HG02610 (cell line): ENCODE data around the gene PHKB.
A peak's percentile ranks its signal among the peaks of the same experiment; 100 is the strongest.
"Not testable (repeated sequence)": the region's sequence is repeated elsewhere in the genome, so short reads cannot be mapped to it uniquely, and the experiment has no call there.

ENCODE experiments used
- ATAC-seq: cut with Tn5 transposase; IDR thresholded peaks from one replicate; pipeline ENCODE4 v1.9.1; 2021; ENCODE audit warnings: mild to moderate bottlenecking, moderate library complexity; ENCODE audit not compliant: unreplicated experiment

Gene PHKB

DNA sequence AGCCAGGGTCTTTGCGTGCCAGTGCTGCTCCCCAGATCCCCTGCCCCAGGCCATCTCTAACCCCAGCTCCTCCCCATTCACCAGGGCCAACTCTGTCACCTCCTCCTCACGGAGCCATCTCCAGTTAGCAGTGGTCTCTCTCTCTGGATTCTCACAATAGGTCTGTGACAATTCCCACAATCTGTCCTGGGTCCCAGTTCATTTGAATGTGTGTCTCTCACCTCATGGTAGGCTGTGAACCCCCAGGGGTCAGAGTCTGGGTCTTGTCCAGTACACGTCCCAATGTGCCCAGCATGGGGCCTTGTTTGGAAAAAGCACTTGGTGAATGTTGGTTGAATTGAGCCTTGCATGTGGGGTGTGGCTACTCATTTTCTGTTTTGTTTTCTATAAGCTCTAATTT, 205.3 kb downstream of the PHKB start:
- ATAC-seq = no peak

DNA sequence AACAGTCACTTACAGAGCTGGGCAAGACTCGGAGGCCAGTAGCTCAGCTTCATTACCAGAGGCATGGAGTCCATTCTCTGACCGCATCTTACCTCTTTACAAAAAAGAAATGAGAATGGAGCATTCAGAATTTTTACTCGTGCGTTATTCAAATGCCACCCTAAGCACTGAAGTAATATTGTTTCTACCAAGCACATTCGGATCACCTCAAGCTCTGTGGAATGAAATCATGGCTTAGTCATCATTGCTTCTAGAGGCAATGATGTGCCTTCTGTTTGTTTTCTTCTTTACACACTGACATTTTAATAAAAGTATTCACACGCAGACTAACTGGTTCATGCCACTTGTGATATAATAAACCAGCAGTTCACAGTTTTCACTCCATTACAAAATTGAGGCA, 206.8 kb downstream of the PHKB start:
- ATAC-seq = no peak

DNA sequence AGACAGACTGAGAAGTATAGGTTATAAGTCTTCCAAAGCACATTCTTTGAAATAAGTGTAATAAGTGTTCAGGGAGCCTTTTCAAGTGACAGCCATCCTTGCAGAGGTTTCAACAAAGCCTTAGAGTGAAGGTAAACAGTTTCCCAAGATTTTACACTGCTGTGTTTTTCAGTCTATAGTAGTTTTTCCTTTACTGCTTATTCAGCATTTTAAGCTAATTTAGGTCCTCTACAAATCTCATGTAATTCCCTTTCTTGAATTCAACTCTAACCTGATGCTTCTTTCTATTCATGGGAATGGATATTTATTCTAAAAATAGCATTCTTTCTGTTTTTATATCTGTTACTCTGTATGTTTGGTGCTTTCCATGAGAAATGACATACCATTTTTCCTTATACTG, 211.3 kb downstream of the PHKB start:
- no peak for ATAC-seq

DNA sequence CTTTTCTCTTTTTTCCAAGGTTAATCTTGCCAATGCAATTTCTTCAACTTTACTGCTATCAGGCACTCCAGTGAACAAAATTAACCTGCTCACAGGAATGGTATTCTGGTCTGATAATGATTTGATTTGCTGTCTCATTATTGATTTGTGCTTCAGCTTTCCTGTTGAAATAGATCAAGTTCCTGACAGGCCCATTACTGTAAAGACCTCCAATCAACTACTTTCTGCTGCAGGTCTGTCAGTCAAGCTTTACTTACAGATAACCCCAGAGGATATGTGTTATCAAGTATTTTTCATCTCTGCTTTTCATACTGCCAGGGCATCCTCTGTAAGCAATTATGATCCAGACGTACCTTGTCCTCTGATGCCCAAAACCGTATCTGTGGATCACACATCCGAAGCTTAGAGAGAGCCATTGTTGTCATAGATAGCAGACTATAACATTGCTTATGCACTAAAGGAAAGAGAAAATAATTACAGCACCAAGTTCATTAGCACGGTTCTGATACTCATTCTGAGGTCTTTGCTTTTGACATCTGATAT, 215.6 kb downstream of the PHKB start:
- no peak for ATAC-seq

DNA sequence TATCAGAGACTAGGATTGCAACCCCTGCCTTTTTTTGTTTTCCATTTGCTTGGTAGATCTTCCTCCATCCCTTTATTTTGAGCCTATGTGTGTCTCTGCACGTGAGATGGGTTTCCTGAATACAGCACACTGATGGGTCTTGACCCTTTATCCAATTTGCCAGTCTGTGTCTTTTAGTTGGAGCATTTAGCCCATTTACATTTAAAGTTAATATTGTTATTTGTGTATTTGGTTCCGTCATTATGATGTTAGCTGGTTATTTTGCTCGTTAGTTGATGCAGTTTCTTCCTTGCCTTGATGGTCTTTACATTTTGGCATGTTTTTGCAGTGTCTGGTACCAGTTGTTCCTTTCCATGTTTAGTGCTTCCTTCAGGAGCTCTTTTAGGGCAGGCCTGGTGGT, 220.4 kb downstream of the PHKB start:
- not testable (repeated sequence) for ATAC-seq

DNA sequence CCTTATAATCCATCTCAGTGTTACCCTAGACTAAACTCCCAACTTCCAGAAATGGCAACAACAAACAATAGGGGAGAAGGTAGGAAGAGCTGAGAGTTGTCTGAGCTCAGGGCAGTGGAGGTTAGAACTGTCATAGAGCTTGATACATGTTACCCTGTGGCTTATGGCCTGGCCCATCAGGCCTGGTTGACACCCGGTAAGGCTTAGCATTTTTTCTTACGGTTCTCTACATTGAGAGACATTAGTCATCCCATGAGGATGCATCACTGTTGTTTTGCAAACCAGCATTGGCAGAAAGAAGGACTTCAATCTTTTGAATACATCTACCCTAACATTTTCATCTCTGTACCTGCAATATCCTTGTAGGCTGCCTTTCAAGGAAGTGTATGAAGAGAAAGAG, 226.6 kb downstream of the PHKB start:
- no peak for ATAC-seq

DNA sequence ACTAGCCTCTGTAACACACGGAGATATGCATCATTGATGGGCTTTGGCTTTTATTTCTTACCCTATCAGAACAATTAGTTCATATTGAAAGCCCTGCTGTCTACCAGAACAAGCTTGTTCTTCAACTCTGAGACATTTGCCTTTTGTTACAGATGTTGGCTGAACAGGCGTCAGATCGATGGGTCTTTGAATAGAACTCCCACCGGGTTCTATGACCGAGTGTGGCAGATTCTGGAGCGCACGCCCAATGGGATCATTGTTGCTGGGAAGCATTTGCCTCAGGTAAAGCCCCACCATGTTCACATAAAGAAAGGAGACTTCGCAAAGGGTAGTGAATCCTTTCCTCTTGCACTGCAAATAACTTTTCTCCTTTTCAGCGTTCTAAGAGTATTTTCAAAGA, 232.1 kb downstream of the PHKB start:
- no peak for ATAC-seq

DNA sequence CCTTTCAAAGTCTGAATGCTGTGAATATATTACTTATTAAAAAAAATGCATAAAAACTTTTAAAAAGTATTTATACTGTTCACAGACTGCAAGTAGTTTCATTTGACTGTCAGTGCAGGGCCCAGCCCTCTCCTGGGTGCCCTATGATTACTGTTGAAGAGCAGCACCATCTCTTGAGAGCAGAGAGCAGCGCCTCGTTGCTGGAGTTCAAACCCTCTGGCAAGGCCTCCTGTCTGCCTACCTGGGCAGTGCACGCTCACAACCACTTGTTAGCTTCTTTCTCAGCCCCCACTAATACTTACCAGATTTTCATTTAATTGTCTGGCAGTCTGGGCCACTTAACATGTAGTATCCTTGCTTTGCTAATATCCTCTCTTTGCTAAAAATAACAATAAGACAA, 233.4 kb downstream of the PHKB start:
- no peak for ATAC-seq

DNA sequence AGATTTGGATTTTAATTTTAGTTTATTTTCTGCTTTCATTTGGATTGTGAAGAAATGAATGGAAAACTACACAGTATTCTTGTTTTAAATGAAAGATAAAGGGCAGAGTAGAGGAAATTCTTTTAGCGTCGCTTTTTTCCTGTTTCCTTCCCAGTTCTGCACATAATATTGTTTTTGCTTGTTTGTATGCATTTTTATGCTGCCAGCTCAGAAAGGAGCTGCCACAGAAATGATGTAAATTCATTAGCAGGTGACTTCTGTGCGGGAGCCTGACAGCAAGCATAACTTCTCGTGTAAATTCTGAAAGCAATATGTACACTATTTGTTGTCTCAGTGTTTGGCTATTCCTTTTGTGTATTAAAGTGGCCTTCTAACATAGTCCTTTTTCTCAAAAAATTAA, 234.6 kb downstream of the PHKB start:
- ATAC-seq = no peak

DNA sequence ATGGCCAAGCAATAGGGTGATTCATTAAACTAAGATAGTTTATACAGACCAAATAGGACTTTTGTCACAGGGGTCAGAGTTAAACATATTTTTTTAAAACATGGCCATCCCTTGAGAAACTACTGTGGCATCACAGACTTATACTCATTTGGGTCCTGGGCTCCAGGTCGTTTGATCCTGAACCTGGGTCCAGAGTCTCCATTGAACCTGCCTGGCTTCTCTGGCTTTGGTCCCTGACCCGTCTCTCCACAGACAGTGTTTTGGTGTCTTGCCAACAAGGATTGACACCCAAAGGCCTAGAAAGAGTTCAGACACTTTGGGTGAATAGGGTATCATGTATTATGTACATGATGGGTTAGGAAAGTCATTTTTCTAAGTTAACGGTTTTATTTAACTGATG, 236.7 kb downstream of the PHKB start:
- ATAC-seq = no peak

DNA sequence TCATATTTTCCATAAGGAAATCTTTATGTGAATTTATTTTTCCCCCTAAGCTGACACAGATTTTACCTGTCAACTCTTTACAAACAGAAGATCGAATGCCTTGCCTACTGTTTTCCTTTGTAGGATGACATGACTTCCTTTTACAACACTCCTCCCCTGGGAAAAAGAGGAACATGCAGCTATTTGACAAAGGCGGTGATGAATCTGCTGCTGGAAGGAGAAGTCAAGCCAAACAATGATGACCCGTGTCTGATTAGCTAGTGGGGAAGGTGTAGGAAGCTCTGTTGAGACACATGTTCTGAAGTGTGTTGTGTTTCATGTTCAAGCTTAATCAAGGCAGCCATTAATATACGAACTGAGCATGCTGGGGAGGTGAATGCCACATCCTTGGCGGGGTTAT, 238.0 kb downstream of the PHKB start:
- no peak for ATAC-seq

DNA sequence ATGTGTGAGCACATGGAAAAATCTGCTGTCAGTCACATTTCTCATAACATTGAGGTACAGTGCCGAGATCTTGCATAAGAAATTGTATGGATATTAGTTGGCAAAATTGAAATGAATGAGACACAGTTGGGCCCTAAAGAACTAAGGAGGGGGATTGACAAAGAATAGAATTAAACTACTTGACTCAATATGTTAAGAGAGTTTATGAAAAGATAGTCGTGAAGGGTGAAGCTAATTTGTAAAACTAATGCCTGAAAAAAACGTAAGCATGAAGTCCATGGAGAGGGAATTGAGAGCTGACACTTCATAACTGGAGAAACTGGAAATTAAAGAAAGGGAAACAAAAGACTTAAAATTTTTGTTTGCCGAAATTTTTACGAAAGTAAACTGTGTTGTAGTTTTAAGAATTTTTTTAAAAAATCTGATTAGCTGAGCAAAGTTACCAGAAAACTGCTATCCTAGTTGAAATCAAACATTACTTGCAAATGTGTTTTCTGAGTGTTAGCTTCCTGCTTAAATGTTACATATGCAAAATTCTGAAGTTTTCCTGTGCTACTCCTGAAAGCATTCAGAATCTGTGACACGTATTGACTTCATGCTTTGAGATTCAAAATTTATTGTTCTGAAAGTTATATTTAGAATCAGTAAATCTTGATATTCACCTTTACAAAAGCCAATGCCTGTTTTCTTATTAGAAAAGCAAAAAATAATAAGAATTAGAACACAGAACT, 239.9 kb downstream of the PHKB start:
- ATAC-seq = no peak

DNA sequence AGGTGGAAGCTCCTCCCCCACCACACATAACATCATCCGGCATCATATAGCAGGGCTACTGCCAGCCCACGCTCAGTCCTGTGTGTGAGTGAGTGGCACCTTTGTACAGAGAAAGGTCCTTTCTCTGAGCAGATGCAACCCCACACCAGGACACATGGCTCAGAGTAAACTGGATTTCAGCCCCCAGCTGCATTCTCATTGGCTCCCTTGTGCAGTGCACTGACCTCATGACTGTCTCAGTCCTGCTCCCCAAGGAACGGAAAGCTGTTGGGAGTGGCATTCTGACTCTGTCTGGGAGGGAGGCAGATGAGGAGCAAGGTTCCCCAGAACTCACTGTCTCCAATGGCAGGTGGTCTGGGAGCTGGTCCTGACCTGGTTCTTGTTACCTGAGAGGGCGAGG, 244.1 kb downstream of the PHKB start:
- no peak for ATAC-seq

DNA sequence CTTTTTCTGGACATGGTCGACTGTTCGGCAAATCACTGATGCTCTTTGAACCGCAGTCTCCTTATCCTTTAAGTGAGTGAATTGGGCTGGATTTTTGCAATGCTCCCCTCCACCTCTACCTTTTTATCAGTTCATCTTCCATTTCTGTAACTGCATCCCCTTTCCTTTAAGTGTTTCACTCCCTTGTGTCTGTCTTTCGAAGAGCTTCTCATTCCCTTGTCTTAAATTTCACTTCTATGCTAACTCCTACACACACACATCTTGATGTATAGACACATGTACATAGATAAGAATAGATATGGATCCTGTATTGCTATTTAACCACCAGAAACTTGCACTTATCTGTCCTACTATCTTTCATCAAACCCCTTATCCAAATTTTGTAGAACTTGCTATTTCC, 250.7 kb downstream of the PHKB start:
- no peak for ATAC-seq

DNA sequence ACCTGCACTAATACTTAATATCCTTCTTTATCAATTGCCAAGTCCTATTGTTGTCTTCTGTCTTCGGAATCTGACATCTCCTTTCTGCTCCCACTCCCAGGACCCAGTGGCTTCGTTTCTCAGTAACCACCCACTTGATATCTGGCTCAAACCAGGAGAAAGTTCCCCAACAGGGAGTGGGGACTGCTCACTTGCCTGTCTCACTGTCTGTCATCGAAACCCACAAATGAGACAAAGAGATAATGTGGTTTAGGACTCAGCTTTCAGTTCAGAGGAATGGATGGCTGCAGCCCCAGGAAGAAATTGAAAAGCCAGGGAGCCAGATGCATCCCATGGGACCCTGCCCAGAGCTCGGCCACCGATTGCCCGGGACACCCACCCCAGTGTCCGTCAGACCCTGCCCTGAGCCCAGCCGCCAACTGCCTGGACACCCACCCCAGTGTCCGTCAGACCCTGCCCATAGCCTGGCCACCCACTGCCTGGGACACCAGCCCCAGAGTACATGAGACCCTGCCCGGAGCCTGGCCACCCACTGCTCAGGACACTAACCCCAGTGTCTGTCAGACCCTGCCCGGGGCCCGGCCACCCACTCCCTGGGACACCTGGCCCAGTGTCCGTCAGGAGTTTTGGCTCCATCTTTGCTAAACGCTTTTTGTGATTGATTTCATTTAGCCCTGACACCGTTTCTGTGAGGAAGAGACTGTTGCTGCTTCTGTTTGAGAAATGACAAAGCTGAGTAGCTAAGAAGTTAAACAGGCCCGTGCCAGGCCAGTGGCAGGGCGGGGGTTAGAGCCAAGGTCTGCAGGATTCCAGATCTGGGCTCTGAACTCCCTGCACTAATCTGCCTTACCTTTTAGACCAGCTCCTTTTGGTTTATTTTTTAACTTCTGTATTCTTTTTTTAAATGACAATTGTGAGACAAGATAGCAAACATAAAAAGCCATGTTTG, 251.4 kb downstream of the PHKB start:
- ATAC-seq = no peak

DNA sequence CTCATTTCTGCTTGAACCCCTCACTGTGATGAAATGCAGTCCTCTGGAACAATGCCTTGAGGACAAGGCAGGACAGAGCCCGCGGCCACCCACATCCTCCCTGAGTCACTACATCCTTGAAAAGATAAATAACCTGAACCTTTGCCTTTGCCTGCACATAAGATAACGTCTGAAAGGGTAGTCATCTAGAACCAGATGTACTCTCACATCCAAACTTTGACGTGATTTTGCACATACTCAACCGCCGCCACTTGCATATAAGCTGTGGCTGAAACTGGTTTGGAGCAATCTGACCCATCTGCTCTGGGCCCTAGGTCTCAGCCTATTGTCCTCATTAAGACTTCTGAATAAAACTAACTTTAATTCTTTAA, 252.1 kb downstream of the PHKB start:
- peak; percentile 78 for ATAC-seq

DNA sequence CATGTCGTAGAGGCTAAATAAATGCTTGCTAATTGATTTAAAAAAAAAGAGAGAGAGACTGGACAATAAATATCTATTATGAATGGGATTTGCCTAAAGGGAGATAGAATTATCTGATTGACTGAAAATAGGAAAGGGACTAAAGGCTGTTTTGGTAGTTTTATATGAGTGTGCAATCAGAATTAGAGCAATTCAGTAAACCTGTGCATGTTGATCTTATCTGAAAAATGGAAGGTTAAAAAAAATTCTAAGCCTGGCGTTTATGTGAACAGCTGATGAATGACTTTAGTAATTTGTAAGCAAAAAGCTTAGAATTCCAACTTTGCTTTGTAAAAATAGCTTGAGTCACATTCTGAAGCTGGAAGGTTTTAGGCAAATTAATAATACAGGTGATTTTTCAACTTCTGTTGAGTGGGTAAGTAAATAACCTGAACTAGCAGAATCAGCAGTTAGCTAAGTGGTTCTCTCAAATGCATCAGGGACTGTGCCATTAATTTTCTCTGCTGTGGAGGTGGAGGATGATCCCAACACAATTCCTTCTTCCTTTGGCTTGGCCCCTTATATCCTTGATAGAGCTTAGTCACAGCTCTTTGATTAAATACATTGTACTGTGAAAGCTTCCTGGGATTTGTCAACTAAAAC, 254.4 kb downstream of the PHKB start:
- ATAC-seq = no peak

DNA sequence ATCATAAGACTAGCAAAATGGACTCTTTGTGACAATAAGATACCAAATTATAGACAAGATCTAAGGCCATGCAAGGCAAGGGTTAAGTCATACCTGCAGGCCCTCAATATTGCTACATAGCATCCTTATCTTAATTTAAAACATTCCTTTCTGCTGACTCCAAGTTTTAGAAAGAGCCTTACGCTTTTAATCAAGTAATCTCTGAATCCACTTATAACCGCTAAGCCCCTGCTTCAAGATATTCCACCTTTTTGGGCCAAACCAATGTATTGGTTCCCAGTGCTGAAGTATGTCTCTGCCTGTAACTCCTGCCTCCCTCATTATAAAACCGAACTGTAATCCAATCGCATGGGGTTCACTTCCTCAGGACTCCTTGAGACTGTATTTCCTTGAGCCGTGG, 255.4 kb downstream of the PHKB start:
- ATAC-seq = no peak

DNA sequence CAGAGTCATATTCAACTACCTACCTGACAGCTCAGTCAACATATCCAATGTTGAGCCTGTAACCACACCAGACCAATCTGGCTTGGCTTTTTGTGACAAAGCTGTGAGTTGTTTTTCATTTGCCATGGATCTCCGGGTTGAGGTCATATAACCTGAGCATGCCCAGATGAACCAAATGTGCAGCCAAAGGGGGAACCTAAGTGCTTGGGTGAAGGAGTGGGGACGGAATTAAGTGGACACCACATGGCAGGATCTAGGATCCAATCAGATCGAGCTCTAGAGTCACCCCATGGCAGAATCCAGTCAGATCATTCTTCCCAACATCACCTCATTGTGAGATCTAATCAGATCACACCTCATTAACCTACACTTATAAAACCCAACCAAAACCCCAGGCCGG, 258.6 kb downstream of the PHKB start:
- ATAC-seq = no peak

DNA sequence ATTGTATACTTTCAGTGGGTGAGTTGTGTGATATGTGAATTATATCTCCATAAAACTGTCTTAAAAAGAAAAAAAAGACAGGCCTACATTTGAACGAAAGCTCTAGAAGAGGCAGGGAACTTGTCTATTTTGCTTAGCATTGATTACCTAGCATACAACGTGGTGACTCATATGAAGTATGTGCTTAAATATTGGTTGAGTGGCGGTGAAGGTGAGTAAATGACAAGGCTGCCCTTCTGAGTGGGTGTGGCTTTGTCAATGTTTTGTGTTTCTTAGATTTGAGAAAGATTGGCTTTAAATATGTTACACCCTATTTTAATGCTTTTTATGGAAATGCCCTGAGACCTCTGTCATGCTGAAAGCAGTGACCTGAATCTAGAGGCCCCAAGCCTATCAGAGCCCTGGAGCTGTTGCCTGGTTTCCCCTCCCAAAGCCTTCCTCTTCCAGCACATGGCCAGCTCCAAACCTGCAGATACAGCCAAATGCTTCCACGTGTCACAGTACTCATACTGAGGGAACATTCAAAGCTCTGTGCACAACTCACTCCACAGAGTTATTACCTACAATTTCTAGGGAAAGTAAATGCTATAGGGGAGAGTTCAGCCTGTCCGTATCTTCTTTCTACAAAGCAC, 260.0 kb downstream of the PHKB start:
- ATAC-seq = no peak

DNA sequence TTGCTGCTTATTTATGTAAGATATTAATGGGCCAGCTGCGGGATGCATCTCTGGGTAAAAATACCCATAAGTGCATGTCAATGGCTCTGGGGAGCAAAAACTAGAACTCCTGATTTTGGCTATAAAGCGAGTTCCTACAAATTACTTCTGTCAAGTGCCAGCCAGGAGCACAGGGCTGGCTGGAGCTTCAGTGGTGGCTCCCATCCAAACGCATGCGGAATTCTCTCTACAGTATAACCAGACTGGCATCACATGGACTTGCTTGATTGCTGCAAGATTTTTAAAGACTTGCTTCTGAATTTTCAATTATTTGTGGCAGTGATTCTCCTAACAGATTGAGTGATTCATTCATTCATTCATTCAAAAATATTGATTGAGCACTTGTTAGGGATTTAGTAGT, 260.9 kb downstream of the PHKB start:
- ATAC-seq = no peak
